CD4-positive, alpha-beta T cell treated with Interleukin-6 at 100 ng/mL for 8 hours (primary cell): Measurements from ENCODE around the gene PCCB.
"Not testable (repeated sequence)": the region's sequence is repeated elsewhere in the genome, so short reads cannot be mapped to it uniquely, and the experiment has no call there.

Experiments used
- DNase-seq: peaks from one replicate; pipeline ENCODE4 v3.0.0-alpha.2; 2020; ENCODE audit warnings: mixed read lengths, low spot score

Gene PCCB

DNA sequence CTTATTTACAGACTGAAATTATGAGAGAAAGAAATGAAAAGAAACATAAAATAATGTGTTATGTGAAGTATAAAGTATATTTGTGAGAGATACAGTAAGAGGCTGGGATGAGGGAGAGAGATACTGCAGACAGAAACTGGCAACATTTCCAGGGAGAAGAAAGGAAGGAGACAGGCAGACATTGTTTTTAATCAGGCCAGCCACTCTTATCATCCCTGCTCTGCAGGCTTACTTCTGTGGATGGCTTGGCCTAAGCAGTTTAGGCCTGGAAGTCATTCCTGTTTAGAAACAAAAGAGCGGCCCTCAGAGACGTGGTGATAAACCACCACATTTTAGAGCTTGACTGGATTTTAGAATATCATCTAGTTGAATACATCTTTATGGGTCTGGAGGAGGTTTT, 12.4 kb downstream of the PCCB start:
- no peak for DNase-seq

DNA sequence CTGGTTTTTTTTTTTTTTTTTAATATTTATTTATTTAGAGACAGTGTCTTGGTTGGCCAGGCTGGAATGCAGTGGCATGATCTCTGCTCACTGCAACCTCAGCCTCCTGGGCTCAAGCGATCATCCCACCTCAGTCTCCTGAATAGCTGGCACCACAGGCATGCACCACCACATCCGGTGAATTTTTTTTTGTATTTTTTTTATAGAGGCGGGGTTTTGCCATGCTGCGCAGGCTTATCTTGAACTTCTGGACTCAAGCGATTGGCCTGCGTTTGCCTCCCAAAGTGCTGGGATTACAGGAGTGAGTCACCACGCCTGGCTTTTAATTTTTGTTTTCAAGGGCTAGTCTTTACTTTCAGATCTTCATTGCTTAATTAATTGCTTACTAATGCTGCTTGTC, 13.1 kb downstream of the PCCB start:
- no peak for DNase-seq

DNA sequence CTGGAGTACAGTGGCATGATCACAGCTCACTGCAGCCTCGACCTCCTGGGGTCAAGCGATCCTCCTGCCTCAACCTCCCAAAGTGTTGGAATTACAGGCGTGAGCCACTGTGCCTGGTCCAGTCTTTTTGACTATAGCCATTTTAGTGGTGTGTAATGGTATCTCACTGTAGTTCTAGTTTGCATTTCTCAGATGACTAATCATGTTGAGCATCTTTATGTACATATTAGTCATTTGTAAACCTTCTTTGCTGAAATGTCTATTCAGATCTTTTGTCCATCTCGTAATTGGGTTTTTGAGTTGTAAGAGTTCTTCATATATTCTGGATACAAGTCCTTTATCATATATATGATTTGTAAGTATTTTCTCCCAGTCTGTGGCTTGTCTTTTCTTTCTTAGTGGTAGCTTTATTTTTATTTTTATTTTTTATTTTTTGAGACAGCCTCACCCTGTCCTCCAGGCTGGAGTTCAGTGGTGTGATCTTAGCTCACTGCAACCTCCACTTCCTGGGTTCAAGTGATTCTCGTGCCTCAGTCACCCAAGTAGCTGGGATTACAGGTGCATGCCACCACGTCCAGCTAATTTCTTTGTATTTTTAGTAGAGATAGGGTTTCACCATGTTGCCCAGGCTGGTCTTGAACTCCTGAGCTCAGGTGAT, 16.5 kb downstream of the PCCB start:
- not testable (repeated sequence) for DNase-seq

DNA sequence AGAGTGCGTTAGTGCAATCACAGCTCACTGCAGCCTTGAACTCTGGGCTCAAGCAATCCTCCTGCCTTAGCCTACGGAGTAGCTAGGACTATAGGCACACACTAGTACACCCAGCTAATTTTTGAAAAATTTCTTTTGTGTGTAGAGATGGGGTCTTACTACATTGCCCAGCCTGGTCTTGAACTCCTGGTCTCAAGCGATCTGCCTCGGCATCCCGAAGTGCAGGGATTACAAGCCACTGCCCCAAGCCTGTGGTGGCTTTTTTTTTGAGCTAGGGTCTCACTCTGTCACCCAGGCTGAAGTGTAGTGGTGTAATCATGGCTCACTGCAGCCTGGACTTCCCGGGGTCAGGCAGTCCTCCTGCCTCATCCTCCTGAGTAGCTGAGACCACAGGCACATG, 17.1 kb downstream of the PCCB start:
- no peak for DNase-seq

DNA sequence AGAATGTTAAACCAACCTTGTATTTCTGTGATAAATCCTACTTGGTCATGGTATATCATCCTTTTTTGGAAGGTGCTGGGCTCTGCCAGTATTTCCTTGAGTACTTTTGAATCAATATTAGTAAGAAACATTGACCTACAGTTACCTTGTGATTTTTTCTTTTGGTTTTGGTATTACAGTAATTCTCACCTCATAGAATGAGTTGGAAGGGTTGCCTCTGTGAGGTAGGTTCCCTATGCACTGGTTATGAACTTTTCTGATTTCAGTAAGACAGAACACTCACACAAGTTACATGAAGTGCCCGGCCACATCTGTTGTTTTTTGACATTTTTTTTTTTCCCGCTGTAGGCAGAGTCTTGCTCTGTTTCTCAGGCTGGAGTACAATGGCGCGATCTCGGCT, 20.0 kb downstream of the PCCB start:
- DNase-seq = no peak

DNA sequence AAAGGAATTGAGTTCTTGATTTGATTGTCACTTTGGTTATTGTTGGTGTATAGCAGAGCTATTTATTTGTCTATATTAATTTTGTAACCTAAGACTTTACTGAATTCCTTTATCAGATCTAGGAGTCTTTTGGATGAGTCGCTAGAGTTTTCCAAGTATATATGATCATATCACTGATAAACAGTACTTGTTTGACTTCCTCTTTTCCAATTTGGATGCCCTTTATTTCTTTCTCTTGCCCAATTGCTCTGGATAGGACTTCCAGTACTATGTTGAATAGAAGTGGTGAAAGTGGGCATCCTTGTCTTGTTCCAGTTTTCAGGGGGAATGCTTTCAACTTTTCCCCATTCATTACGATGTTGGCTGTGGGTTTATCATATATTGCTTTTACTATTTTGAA, 21.5 kb downstream of the PCCB start:
- DNase-seq = not testable (repeated sequence)

DNA sequence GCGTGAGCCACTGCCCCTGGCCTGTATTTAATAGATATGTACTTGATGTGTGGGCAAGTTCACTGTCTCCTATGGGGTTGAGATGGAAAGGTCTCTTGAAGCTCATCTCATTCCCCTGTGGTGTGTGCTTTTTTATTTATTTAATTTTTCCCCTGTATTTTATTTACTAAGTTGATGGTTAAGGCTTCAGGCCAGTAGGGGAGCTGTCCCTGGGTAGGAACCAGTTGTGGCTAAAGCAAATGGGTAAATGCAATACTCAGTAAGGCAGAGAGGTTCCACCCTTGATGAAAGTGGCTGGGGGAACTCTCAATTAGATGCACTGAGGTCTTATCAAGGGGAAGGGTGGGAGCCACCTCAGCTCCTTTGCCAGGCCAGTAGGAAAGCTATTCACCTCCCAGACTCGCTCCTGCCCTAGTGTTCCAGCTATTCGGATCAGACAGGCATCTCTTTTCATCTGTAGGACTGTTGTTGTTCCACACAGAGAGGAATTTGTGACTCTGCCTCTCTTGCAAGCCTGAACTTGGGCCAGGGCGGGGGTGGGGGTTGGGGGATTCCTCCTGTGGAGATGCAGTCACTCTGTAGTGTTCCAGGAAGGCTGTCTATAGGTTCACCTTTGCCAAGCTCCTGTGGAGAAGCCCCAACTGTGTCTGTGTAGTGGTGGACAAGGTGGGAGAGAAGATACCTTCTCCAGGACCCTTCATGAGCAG, 26.1 kb downstream of the PCCB start:
- no peak for DNase-seq

DNA sequence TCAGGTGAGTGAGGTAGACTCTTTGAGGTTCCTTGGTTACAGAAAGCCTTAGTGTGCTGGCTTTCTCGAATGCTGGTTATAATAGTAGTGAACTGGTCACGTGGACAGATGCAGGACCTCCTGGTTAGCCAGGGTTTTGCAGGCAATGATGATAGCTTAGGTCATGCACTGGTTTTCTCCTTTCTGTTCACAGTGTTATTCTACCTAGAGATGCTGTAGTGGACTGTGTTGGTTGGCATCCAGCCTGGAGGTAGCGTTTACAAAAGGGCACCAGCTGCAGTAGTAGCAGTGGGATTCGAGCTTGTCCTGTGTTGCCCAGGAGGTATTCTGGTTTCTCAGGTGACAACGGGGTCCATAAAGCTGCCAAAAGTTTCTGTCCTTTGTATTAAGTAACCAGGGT, 27.0 kb downstream of the PCCB start:
- DNase-seq = no peak

DNA sequence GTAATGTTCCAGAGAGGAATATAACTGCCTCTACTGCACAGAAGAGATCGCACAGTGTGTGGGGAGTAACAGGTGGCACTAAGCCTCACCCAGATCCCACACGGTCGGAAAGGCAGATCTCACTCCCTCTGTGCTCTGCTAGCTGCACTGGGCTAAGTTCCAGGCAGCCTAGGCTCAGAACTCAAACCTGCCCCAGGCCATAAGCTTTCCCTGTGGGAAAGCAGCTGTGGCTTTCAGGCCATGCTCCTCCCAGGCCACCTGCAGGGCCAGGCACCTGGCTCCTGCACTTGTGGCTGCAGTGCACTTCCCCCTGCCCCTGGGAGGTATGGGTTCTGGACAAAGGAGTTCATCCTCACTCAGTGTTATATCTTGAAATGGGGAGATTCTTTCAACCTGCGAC, 27.5 kb downstream of the PCCB start:
- no peak for DNase-seq

DNA sequence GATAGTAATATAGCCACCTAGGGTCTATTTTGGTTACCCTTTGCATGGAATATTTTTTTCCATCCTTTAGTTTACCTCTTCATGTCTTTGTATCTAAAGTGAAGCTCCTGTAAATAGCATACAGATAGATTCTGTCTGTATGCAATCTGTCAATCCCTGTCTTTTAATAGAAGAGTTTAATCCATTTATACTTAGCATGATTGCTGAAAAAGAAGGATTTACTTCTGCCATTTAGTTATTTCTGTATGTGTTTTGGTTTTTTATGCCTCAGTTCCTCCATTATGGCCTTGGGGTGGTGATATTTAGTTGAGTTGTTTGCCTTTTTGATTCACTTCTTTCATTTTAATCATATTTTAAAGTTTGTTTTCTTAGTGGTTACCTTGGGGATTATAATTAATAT, 29.0 kb downstream of the PCCB start:
- no peak for DNase-seq

DNA sequence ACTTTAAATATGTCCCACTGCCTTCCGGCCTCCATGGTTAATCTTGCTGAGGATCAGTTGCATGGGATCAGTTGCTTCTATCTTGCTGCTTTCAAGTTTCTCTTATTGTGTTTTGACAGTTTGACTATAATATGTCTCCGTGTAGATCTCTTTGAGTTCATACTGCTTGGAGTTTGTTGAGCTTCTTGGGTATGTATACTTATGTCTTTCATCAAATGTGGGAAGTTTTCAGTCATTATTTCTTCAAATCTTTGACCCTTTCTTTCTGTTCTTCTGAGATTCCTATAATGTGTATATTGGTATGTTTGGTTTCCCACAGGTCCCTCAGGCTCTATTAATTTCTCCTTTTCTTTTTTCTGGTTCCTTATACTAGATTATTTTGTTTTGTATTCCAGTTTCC, 30.8 kb downstream of the PCCB start:
- DNase-seq = no peak

DNA sequence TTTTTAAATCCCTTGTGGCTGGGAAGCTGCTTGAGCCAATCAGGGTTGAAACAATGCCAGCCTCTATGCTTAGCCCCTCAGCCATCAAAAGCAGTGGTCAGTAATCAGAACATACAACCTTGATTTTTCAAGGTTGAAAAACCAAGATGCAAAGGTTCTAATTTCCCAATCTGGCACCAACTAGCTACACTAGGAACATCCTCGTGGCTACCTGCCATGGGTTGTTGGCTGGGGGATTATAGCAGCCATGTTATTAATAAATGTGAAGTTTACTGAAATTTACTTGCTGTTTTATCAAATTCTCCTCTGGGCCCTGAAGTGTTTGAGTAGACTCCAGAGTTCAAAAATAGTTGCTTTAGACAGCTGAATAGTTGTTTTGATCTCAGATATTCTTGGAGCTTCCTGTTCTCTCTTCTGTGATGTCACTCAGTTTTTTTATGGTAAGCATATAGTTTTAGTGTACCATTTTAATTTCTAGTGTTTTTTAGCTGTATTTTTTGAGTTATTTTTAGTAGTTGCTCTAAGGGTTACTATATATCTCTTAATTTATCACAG, 31.9 kb downstream of the PCCB start:
- no peak for DNase-seq

DNA sequence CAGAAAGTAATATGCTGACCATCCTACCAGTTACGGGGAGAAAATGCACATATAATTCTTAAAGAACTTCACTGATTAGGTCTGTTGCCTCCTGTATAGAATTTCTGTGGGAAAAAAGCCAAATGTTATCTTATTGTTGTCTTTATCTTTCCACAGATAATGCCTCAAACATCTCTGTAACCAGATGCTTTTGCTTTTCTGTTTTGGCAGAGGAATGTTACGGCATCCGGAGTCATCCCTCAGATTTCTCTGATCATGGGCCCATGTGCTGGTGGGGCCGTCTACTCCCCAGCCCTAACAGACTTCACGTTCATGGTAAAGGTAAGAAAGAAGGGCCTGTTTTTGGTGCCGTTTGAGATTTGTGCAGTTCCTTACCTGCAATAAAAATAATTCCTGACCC, 33.5 kb downstream of the PCCB start:
- DNase-seq = no peak

DNA sequence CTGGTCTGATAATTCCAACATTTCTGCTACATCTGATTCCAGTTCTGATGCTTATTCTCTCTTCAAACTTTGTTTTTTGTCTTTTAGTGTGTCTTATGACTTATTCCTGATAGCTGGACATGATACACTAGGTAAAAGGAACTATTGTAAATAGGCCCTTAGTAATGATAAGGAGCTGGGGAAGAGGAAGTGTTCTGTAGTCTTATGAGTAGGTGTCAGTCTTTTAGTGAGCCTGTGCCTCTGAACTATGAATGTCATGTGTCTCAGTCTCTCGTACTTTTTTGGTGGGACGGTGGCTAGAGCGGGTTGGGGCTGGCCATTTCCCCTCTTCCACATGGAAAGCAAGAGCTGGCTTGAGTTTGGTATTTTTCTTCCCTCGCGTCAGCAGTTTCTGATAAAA, 41.2 kb downstream of the PCCB start:
- no peak for DNase-seq

DNA sequence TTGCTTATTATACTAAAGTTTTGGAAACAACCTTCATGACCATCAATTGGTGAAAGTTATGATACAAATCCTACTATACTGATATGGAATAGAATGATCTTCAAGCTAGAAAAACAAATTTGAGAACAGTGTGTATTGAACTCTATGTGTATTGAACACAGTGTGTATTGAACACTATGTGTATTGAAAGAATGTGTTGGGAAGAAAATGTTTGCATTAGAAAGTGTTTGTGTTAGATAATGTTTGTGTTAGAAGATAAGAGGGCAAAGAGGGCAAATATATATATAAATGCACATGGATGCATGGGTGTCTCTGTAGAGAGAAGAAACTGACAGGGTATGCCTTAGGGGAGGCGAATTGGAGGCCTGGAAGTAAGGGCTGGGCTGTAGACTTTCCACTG, 42.4 kb downstream of the PCCB start:
- DNase-seq = no peak

DNA sequence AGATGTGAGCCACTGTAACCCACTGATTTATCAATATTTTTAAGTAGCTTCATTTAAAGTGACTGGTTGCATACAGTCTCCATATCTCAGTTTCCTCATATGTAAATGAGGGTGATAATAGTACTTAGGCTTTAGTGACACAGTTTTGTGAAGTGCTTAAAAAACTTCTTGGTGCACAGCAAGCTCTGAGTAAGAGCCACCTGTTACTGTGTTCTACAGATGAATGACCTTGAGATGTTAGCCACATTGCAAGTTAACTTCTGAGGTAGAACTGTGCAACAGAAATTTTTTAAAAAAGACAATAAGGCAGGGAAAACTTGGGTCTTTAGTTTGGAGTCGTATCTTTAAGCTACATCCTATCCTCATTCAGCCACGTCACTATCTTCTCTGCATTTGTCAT, 43.1 kb downstream of the PCCB start:
- DNase-seq = no peak

DNA sequence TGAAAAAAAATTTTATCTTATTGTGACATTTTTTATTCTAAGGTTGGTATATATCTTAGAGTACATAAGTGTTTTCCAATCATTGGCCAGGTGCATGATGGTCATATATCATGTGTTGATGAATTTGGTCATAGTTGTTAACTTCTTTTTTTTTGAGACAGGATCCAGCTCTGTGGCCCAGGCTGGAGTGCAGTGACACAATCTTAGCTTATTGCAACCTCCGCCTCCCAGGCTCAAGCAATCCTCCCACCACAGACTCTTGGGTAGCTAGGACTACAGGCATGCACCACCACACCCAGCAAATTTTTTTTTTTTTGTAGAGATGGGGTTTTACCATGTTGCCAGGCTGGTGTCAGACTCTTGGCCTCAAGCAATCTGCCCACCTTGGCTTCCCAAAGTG, 44.0 kb downstream of the PCCB start:
- no peak for DNase-seq

DNA sequence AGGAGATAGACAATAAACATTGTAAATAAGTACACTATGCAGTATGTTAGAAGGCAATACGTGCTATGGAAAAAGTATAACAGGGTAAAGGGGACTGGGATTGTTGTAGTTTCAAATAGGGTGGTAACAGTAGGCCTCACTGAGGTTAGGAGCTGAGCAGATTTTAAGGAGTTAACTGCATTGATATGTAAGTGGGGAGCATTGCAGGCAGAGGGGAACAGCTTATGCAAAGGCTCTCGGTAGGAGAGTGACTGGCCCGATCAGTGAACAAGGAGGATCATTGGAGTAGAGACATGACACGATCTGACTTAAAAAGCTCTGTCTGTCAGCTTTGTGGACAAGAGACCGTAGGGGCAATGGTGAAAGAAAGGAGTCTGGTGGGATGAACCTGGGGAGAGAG, 46.8 kb downstream of the PCCB start:
- DNase-seq = no peak

DNA sequence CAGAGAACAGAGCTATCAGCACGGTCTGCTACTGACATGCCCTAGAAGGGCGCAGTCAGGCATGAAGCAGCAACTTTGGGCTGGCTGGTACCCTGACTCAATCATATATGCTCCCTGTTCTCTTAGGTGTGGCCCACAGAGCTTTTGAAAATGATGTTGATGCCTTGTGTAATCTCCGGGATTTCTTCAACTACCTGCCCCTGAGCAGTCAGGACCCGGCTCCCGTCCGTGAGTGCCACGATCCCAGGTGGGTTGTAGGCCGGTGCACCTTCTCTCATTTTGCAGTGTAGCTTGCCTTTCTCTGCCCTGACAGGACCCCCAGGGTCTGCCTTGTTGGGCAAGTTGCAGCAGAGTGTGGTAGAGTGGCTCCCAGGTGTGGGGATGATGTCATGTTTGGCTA, 47.7 kb downstream of the PCCB start:
- DNase-seq = no peak

DNA sequence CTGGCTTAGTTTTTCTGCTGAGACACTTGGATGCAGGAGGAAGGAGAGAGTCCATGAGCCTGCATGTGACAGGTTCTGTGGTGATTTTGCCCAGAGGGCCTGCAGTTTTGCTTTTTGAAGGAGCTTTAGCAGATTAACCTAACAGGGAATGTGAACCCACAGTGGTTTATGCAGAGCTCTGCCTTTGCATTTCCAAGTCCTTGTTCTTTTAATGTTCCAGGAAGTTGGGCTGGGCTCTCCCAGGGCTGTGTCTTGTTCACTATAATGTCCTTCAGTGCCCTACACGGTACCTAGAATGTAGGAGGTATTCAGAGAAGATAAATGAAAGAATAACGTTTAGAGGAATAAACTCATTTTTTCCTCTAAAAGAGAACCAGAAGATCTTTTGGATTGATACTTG, 50.3 kb downstream of the PCCB start:
- no peak for DNase-seq

DNA sequence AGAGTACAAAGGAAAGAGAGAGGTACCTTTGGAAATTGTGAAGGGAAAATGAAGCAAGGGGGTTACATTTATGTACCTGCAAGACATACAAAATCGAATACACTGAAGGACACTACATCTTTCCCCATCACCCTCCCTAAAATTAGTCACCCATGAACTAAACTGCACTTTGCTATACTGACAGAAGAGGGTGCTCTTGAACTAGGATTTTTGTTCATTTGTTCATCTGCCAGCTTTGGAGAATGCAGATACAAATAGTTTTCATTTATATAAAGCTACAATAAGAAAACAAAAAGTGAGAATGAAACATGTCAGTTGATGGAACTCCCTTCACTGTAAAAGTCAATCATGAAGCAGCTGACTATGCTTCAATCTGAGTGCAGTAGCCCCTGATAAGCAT, 55.7 kb downstream of the PCCB start:
- DNase-seq = no peak

DNA sequence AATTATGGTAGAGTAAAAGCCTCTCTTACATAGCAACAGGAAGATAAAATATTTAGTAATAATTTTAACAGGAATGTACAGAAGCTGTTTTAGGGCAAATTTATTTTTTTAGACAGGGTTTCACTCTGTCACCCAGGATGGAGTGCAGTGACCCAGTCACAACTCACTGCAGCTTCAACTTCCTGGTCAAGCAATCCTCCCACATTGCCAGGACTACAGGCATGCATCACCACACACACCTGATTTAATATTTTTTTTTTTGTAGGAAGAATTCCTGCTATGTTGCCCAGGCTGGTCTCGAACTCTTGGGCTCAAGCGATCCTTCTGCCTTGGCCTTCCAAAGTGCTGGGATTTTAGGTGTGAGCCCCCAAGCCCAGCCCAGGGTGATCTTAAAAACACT, 61.1 kb downstream of the PCCB start:
- DNase-seq = no peak

DNA sequence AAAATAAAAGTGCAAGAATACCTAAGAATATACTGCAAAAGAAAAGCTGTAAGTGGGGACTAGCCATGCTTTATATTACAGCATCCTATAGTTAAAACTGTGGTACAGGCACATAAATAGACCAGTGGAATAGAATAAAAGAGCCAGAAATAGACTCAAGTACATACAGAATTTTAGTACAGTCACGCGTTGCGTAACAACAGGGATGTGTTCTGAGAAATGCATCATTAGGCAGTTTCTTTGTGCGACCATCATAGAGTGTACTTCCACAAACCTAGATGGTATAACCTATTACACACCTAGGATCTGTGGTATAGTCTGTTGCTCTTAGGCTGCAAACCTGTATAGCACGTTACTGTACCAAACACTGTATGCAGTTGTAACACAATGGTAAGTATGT, 61.8 kb downstream of the PCCB start:
- no peak for DNase-seq

DNA sequence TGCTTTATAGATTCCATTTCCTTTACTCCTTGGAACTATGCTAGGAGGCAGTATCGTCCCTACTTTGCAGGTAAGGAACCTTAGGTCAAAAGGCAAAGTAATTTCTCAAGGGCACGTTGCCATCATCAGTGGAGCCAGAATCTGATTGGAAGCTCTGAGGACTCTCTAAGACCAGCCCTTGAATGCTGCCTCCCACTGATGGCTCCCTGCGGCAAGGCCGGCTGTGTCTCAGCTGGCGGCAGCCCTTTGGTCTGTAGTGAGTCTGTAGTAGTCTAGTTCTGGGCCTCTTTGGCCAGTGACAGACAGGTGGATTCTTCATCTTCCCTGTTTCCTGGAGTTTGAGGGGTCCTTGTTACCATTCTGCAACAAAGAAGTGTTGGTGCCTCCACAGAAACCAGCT, 76.2 kb downstream of the PCCB start:
- no peak for DNase-seq
